Caco-2 (cell line): ENCODE data around the gene LMNB1. TPM values are rescaled to one million over a fixed set of nuclear protein-coding genes. Genes with fewer than 3 reads are reported as not detected.

Experiments
- BruUV-seq: library from RNA; stranded (reverse); fragments of 400-500 nt; replicated peaks from 2 replicates; lab custom pipeline; 2021; lab: Mats Ljungman, UMichigan
- CTCF ChIA-PET: fragments of 300-600 bp; sonication (Branson Sonifier 250); formaldehyde crosslinking; loops from one replicate; lab custom pipeline; 2022; ENCODE audit warnings: antibody characterized with exemption; lab: Charles Lee
- POLR2A ChIA-PET: fragments of 300-600 bp; sonication (Branson Sonifier 250); formaldehyde crosslinking; loops from one replicate; lab custom pipeline; 2022; ENCODE audit warnings: antibody characterized with exemption; lab: Charles Lee
- DNase-seq, 2 experiments: peaks; one replicate each; pipeline versions ENCODE4 v3.0.0 to v3.0.0-alpha.2; 2020 to 2022
- H3K27me3 ChIP-seq: replicated peaks from 2 replicates; pipeline ENCODE4 v1.6.0; 2011; ENCODE audit warnings: low read length; ENCODE audit not compliant: control insufficient read depth, insufficient read depth
- H3K36me3 ChIP-seq: 2 replicates; pipeline ENCODE4 v1.5.1; 2011; ENCODE audit warnings: low read length; ENCODE audit not compliant: control insufficient read depth, insufficient read depth
- H3K4me1 ChIP-seq: fragments of 250-450 bp; sonication (Bioruptor Pico); 2 replicates; pipeline ENCODE4 v1.5.1; 2020; ENCODE audit warnings: mild to moderate bottlenecking
- H3K4me3 ChIP-seq: 2 replicates; pipeline ENCODE4 v1.5.1; 2011; ENCODE audit warnings: low read depth, mild to moderate bottlenecking, control low read depth, low read length
- H3K9me3 ChIP-seq: fragments of 250-450 bp; sonication (Bioruptor Pico); 2 replicates; pipeline ENCODE4 v1.5.1; 2020; ENCODE audit warnings: mild to moderate bottlenecking, moderate library complexity
- H3K27ac Mint-ChIP-seq: one replicate; pipeline ENCODE4 v1.8.0; 2022; ENCODE audit warnings: mixed read lengths; ENCODE audit not compliant: unreplicated experiment
- H3K27me3 Mint-ChIP-seq: one replicate; pipeline ENCODE4 v1.8.0; 2022; ENCODE audit warnings: mixed read lengths; ENCODE audit not compliant: insufficient read depth, unreplicated experiment
- H3K36me3 Mint-ChIP-seq: one replicate; pipeline ENCODE4 v1.8.0; 2022; ENCODE audit warnings: mild to moderate bottlenecking, mixed read lengths; ENCODE audit not compliant: insufficient read depth, unreplicated experiment
- H3K4me1 Mint-ChIP-seq: one replicate; pipeline ENCODE4 v1.8.0; 2022; ENCODE audit warnings: low read depth, mixed read lengths; ENCODE audit not compliant: unreplicated experiment
- H3K4me3 Mint-ChIP-seq: one replicate; pipeline ENCODE4 v1.8.0; 2022; ENCODE audit warnings: mild to moderate bottlenecking, moderate library complexity, mixed read lengths; ENCODE audit not compliant: unreplicated experiment
- H3K9me3 Mint-ChIP-seq: one replicate; pipeline ENCODE4 v1.8.0; 2022; ENCODE audit warnings: mixed read lengths; ENCODE audit not compliant: unreplicated experiment
- intact Hi-C: fragments of 100-400 bp; cut with micrococcal nuclease; formaldehyde crosslinking; loops from one replicate; pipeline ENCODE4 v1.10.0; 2022; ENCODE audit not compliant: unreplicated experiment
- total RNA-seq: library from RNA; stranded (reverse); gene quantifications from 2 replicates; pipeline ENCODE4 v1.2.3, GENCODE V29; 2022
- TF ChIP-seq, protein P1 (sequence below), 2 experiments: fragments of 200-600 bp in 1 of 2; IDR thresholded peaks; 1 replicate in 1 of 2; 2 replicates in 1 of 2; pipeline versions ENCODE4 v1.5.1 to v1.8.0; 2011 to 2022; ENCODE audit warnings: antibody characterized with exemption in 1 of 2, control low read depth in 1 of 2, inconsistent platforms in 1 of 2, low read depth in 1 of 2, low read length in 1 of 2, mild to moderate bottlenecking in 1 of 2, moderate library complexity in 1 of 2; ENCODE audit not compliant: insufficient read depth in 1 of 2, severe bottlenecking in 1 of 2, unreplicated experiment in 1 of 2

The LMNB1 gene
- total RNA-seq, 1 experiment from 2014 or later, result 152 TPM

- ChIA-PET POLR2A (no interaction called here), CTCF (no interaction called here)
- H3K4me1 ChIP-seq, result no peaks in the 10 kb centered on the region
- Mint-ChIP-seq H3K9me3 (no peaks in the 10 kb centered on the region), H3K4me3 (no peak overlapping the region), H3K36me3 (peaks cover 6% of the 10 kb centered on the region), H3K27ac (no peak overlapping the region), H3K27me3 (no peaks in the 10 kb centered on the region), H3K4me1 (no peaks in the 10 kb centered on the region)
- intact Hi-C loops, result no loop called here
- no peaks in the 10 kb centered on the region for H3K27me3 ChIP-seq
- TF ChIP-seq, protein P1, sequence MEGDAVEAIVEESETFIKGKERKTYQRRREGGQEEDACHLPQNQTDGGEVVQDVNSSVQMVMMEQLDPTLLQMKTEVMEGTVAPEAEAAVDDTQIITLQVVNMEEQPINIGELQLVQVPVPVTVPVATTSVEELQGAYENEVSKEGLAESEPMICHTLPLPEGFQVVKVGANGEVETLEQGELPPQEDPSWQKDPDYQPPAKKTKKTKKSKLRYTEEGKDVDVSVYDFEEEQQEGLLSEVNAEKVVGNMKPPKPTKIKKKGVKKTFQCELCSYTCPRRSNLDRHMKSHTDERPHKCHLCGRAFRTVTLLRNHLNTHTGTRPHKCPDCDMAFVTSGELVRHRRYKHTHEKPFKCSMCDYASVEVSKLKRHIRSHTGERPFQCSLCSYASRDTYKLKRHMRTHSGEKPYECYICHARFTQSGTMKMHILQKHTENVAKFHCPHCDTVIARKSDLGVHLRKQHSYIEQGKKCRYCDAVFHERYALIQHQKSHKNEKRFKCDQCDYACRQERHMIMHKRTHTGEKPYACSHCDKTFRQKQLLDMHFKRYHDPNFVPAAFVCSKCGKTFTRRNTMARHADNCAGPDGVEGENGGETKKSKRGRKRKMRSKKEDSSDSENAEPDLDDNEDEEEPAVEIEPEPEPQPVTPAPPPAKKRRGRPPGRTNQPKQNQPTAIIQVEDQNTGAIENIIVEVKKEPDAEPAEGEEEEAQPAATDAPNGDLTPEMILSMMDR (IDR thresholded peaks at IDR 0.05; ENCODE audit: insufficient read depth in 1 of 2, low read depth in 1 of 2, low read length in 1 of 2, severe bottlenecking in 1 of 2, unreplicated experiment in 1 of 2), result no peak
- DNase-seq, result no peak
- H3K4me3 ChIP-seq, result no peak overlapping the region
- no peaks in the 10 kb centered on the region for H3K36me3 ChIP-seq
- H3K9me3 ChIP-seq, result no peaks in the 10 kb centered on the region
- BruUV-seq, result no TSS peak
Measured at GRCh38 chr5:126865299-126865698, 88.4 kb downstream of the LMNB1 start.

GRCh38 chr5:126866851-126867636 is 90.1 kb downstream of the LMNB1 start:
- ChIA-PET CTCF (no interaction called here), POLR2A (no interaction called here)
- Mint-ChIP-seq H3K36me3 (peaks cover 6% of the 10 kb centered on the region), H3K27ac (no peak overlapping the region), H3K27me3 (no peaks in the 10 kb centered on the region), H3K4me1 (no peaks in the 10 kb centered on the region), H3K4me3 (no peak overlapping the region), H3K9me3 (no peaks in the 10 kb centered on the region)
- TF ChIP-seq, protein P1 (IDR thresholded peaks at IDR 0.05; ENCODE audit: insufficient read depth in 1 of 2, low read depth in 1 of 2, low read length in 1 of 2, severe bottlenecking in 1 of 2, unreplicated experiment in 1 of 2), result no peak
- H3K9me3 ChIP-seq, result no peaks in the 10 kb centered on the region
- H3K4me1 ChIP-seq, result no peaks in the 10 kb centered on the region
- DNase-seq, result no peak
- intact Hi-C loops, result no loop called here
- BruUV-seq, result no TSS peak
- no peak overlapping the region for H3K4me3 ChIP-seq
- no peaks in the 10 kb centered on the region for H3K27me3 ChIP-seq
- H3K36me3 ChIP-seq, result no peaks in the 10 kb centered on the region

DNA sequence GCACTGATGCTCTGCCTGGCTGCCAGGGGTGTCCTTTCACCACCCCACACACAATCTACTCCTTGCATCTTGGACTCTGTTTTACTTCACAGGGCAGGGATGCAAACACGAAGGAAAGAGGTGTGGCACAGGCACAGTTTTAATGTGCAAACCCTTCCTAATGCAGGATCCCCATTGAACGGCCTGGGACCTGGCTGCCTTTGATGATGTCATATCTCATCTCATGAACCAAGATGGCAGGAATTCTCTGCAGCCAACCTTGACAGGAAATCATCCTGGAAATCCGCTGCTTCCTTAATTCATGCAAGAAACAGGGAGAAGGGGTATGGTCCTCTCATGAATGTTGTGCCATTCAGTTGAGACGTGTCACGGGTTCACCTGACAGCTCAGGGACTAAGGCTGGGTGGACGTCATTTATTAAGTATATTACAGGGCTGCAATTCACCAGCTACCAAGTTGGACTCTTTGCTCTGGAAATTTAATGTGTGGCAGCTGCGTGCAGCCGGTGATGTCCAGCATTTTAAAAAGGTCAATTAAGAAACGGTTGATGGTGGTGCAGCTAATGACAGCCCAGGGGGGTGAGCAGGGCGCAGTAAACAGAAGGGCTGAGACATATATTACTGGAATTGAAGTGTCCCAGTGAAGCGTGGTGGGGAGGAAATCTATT is 91.5 kb downstream of the LMNB1 start:
- intact Hi-C loops, result no loop called here
- Mint-ChIP-seq H3K4me3 (no peak overlapping the region), H3K27ac (no peak overlapping the region), H3K4me1 (no peaks in the 10 kb centered on the region), H3K27me3 (no peaks in the 10 kb centered on the region), H3K36me3 (peaks cover 6% of the 10 kb centered on the region), H3K9me3 (no peaks in the 10 kb centered on the region)
- H3K27me3 ChIP-seq, result no peaks in the 10 kb centered on the region
- H3K9me3 ChIP-seq, result no peaks in the 10 kb centered on the region
- TF ChIP-seq, protein P1 (IDR thresholded peaks at IDR 0.05; ENCODE audit: insufficient read depth in 1 of 2, low read depth in 1 of 2, low read length in 1 of 2, severe bottlenecking in 1 of 2, unreplicated experiment in 1 of 2), result no peak
- POLR2A ChIA-PET, result no interaction called here
- no peak for DNase-seq
- H3K4me3 ChIP-seq, result no peak overlapping the region
- CTCF ChIA-PET, result no interaction called here
- H3K4me1 ChIP-seq, result no peaks in the 10 kb centered on the region
- H3K36me3 ChIP-seq, result no peaks in the 10 kb centered on the region
- no TSS peak for BruUV-seq
